ENCODE measurements around the gene AKAP13.

DNA sequence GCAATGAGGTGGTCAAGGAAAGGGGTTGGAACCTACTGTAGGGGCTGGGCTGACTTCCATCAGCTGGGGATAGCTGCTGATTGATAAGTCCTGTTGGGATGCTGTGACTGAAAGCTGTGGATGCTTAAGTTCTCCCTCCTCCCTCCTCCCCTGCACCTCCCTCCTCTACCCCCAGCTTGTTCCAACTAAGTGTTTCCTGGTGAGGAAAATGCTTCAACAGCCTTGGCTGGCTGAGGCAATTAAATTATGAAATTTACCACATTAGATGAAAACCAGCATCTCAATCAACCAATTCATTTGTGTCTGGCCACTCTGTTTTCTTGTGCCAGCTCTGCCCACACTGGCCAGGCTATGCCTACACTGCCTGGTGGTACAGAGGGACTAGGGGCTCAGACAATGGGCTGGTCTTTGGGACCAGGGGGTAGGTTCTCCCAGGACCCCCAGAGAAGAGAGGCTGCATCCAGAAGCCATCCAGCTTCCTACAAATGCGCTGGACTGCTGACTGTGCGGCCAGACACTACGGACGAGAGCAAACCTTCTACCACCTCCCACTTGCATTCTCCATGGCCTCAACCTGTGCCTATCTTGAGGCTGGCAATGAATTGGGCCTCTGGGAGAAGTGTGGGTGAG lies 411.8 kb downstream of the AKAP13 start:
- TF ChIP-seq, protein P1, sequence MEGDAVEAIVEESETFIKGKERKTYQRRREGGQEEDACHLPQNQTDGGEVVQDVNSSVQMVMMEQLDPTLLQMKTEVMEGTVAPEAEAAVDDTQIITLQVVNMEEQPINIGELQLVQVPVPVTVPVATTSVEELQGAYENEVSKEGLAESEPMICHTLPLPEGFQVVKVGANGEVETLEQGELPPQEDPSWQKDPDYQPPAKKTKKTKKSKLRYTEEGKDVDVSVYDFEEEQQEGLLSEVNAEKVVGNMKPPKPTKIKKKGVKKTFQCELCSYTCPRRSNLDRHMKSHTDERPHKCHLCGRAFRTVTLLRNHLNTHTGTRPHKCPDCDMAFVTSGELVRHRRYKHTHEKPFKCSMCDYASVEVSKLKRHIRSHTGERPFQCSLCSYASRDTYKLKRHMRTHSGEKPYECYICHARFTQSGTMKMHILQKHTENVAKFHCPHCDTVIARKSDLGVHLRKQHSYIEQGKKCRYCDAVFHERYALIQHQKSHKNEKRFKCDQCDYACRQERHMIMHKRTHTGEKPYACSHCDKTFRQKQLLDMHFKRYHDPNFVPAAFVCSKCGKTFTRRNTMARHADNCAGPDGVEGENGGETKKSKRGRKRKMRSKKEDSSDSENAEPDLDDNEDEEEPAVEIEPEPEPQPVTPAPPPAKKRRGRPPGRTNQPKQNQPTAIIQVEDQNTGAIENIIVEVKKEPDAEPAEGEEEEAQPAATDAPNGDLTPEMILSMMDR (IDR thresholded peaks at IDR 0.05): no peak
- TF ChIP-seq EZH2 (IDR thresholded peaks at IDR 0.05) (no peak), EZH2phosphoT487 (IDR thresholded peaks at IDR 0.05) (no peak)

Measured in neural progenitor cell (in vitro differentiated cells).